MM.1S (cell line): ENCODE measurements around the gene NFXL1.

Experiments
- DNase-seq: peaks from one replicate; pipeline ENCODE4 v3.0.0-alpha.2; 2015
- H2AFZ ChIP-seq: fragments of 300-600 bp; sonication (generic); 2 replicates; pipeline ENCODE4 v1.6.0; 2016; ENCODE audit warnings: antibody characterized with exemption, low read length
- H3F3A ChIP-seq: fragments of 300-600 bp; sonication (generic); 2 replicates; pipeline ENCODE4 v1.6.1; 2016; ENCODE audit warnings: mild to moderate bottlenecking, antibody characterized with exemption, low read length, moderate library complexity, mixed read lengths; ENCODE audit not compliant: insufficient read depth
- H3K27ac ChIP-seq: fragments of 300-600 bp; sonication (generic); 2 replicates; pipeline ENCODE4 v1.5.1; 2016; ENCODE audit warnings: mild to moderate bottlenecking, low read length
- H3K27me3 ChIP-seq: fragments of 300-600 bp; sonication (generic); replicated peaks from 2 replicates; pipeline ENCODE4 v1.6.0; 2016; ENCODE audit warnings: low read length; ENCODE audit not compliant: insufficient read depth
- H3K36me3 ChIP-seq: fragments of 300-600 bp; sonication (generic); replicated peaks from 2 replicates; pipeline ENCODE4 v1.6.1; 2016; ENCODE audit warnings: mild to moderate bottlenecking, low read length, mixed read lengths; ENCODE audit not compliant: insufficient read depth
- H3K4me1 ChIP-seq: fragments of 300-600 bp; sonication (generic); 2 replicates; pipeline ENCODE4 v1.6.1; 2016; ENCODE audit warnings: low read length, mixed read lengths
- H3K4me2 ChIP-seq: fragments of 300-600 bp; sonication (generic); 2 replicates; pipeline ENCODE4 v1.6.0; 2016; ENCODE audit warnings: low read depth, low read length
- H3K4me3 ChIP-seq: fragments of 300-600 bp; sonication (generic); 2 replicates; pipeline ENCODE4 v1.5.1; 2016; ENCODE audit warnings: low read length, mixed read lengths
- H3K79me2 ChIP-seq: fragments of 300-600 bp; sonication (generic); 2 replicates; pipeline ENCODE4 v1.6.1; 2016; ENCODE audit warnings: mixed run types, low read length, mixed read lengths
- H3K9ac ChIP-seq: fragments of 300-600 bp; sonication (generic); 2 replicates; pipeline ENCODE4 v1.6.1; 2016; ENCODE audit warnings: low read length, mixed read lengths
- H3K9me2 ChIP-seq: fragments of 300-600 bp; sonication (generic); replicated peaks from 2 replicates; pipeline ENCODE4 v1.6.1; 2016; ENCODE audit warnings: mild to moderate bottlenecking, low read length, mixed read lengths; ENCODE audit not compliant: insufficient read depth
- H3K9me3 ChIP-seq: fragments of 300-600 bp; sonication (generic); replicated peaks from 2 replicates; pipeline ENCODE4 v1.6.1; 2016; ENCODE audit warnings: mild to moderate bottlenecking, low read length, mixed read lengths; ENCODE audit not compliant: insufficient read depth
- H4K20me1 ChIP-seq: fragments of 300-600 bp; sonication (generic); 2 replicates; pipeline ENCODE4 v1.6.1; 2016; ENCODE audit warnings: mild to moderate bottlenecking, low read length, moderate library complexity, mixed read lengths; ENCODE audit not compliant: insufficient read depth
- EZH2 ChIP-seq: fragments of 300-600 bp; sonication (generic); optimal IDR thresholded peaks from 2 replicates; pipeline ENCODE3; 2017; ENCODE audit warnings: low read depth, mild to moderate bottlenecking, antibody characterized with exemption, low read length, mixed read lengths
- EZH2phosphoT487 ChIP-seq: fragments of 300-600 bp; sonication (generic); IDR thresholded peaks from 2 replicates; pipeline ENCODE4 v1.6.1; 2018; ENCODE audit warnings: antibody characterized with exemption, low read length
- TF ChIP-seq, protein P1 (sequence below): fragments of 300-600 bp; sonication (generic); IDR thresholded peaks from 2 replicates; pipeline ENCODE4 v1.5.1; 2016; ENCODE audit warnings: antibody characterized with exemption, low read length, mixed read lengths

The NFXL1 gene

DNA sequence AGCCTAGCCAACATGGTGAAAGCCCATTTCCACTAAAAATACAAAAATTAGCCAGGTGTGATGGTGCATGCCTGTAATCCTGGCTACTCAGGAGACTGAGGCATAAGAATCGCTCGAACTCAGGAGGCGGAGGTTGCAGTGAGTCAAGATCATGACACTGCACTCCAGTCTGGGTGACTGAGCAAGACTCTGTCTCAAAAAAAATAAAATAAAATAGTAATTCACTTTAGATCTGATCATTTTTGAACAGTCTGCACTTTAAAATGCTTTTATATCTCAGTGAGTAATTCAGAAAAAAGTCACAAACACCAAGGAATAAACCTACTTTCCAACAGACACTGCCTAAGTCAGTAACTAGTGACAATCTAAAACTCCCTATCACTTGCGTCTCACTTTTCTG, 50.9 kb downstream of the NFXL1 start:
- H3K27ac ChIP-seq = no peak overlapping the region

DNA sequence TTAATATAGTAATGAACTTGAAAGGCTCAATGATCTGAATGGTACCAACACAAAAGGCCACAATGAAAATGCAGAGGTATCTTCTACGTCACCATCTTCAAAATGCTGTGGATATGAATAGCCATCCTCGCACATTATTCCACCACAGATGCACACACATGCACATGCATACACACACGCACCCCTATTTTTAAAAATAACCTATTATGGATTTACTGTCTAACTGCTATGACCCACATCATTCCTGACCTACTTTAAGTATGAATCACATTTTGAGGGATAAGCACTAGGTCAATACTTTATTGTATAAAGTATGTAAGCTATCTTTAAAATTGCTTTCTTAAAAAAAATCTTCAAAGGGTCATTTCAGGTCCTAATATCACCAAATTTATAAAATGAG, 52.1 kb downstream of the NFXL1 start:
- no peaks in the 10 kb centered on the region for H4K20me1 ChIP-seq
- no peak overlapping the region for H3K4me3 ChIP-seq
- no peaks in the 10 kb centered on the region for H3K9me3 ChIP-seq
- no peaks in the 10 kb centered on the region for H3K27me3 ChIP-seq
- no peak overlapping the region for H2AFZ ChIP-seq
- H3K27ac ChIP-seq = no peak overlapping the region
- TF ChIP-seq, protein P1, sequence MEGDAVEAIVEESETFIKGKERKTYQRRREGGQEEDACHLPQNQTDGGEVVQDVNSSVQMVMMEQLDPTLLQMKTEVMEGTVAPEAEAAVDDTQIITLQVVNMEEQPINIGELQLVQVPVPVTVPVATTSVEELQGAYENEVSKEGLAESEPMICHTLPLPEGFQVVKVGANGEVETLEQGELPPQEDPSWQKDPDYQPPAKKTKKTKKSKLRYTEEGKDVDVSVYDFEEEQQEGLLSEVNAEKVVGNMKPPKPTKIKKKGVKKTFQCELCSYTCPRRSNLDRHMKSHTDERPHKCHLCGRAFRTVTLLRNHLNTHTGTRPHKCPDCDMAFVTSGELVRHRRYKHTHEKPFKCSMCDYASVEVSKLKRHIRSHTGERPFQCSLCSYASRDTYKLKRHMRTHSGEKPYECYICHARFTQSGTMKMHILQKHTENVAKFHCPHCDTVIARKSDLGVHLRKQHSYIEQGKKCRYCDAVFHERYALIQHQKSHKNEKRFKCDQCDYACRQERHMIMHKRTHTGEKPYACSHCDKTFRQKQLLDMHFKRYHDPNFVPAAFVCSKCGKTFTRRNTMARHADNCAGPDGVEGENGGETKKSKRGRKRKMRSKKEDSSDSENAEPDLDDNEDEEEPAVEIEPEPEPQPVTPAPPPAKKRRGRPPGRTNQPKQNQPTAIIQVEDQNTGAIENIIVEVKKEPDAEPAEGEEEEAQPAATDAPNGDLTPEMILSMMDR = no peak
- TF ChIP-seq EZH2phosphoT487 (no peak), EZH2 (no peak)
- no peaks in the 10 kb centered on the region for H3K9me2 ChIP-seq
- peaks cover 6% of the 10 kb centered on the region; the same call in 1 of the 2 replicates for H3K36me3 ChIP-seq
- H3K9ac ChIP-seq = no peak overlapping the region
- no peak overlapping the region for H3K4me2 ChIP-seq
- H3K79me2 ChIP-seq = no peaks in the 10 kb centered on the region
- no peak for DNase-seq
- H3K4me1 ChIP-seq = no peaks in the 10 kb centered on the region
- no peaks in the 10 kb centered on the region for H3F3A ChIP-seq

More for the DNA sequence above, 50.9 kb downstream of the NFXL1 start:
- Histone ChIP-seq H3K4me1 (no peaks in the 10 kb centered on the region), H3K4me2 (no peak overlapping the region), H3F3A (no peaks in the 10 kb centered on the region), H3K9ac (no peak overlapping the region), H3K9me2 (no peaks in the 10 kb centered on the region), H3K36me3 (peaks cover 6% of the 10 kb centered on the region; the same call in 1 of the 2 replicates), H3K4me3 (no peak overlapping the region), H2AFZ (no peak overlapping the region), H3K27me3 (no peaks in the 10 kb centered on the region), H3K79me2 (no peaks in the 10 kb centered on the region), H4K20me1 (no peaks in the 10 kb centered on the region), H3K9me3 (no peaks in the 10 kb centered on the region)
- no peak for TF ChIP-seq EZH2
- no peak for TF ChIP-seq EZH2phosphoT487
- TF ChIP-seq, protein P1 = no peak
- DNase-seq = no peak

DNA sequence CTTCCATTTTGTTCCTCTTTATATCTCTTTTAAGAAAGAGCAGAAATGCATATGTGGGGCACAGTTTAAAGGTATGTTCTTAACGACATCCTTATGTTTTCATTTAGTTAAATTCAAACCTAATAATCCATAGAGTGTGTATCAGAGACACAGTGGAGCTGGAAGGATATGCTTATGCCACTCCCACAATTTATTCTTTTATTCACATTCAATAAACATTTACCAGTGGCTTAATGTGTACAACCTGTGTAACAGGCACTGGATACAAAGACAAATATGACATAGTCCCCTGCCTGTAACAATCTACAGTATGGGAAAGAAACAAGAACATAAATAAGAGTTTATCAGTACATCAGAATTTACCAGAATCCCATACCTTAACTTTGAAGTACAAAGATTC, 54.1 kb downstream of the NFXL1 start:
- no peak for DNase-seq
- Histone ChIP-seq H3K4me1 (no peaks in the 10 kb centered on the region), H4K20me1 (no peaks in the 10 kb centered on the region), H3K79me2 (no peaks in the 10 kb centered on the region), H3K36me3 (peaks cover 6% of the 10 kb centered on the region; the same call in 1 of the 2 replicates), H3F3A (no peaks in the 10 kb centered on the region), H3K9me2 (no peaks in the 10 kb centered on the region), H3K9ac (no peak overlapping the region), H3K9me3 (no peaks in the 10 kb centered on the region), H3K27me3 (no peaks in the 10 kb centered on the region), H2AFZ (no peak overlapping the region), H3K4me3 (no peak overlapping the region), H3K27ac (no peak overlapping the region), H3K4me2 (no peak overlapping the region)
- no peak for TF ChIP-seq EZH2phosphoT487

DNA sequence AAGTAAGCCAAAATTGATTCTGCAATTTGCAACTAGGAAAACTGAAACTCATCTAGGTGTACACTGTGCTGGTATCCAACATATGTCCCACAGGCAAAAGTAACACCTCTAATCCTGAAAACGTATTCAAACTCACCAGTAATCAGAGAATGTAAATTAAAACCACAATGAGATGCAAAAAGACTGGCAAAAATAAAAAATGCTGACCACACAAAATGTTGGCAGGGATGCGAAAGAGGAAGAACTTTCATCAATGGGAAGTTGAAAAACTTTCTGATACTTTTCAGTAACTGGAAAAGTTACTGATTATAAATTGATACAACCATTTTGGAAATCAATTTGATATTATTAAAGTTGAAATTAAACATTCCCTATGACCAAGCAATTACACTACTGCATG, 56.4 kb downstream of the NFXL1 start:
- no peak overlapping the region for H3K4me3 ChIP-seq
- no peak overlapping the region for H2AFZ ChIP-seq
- no peak overlapping the region for H3K4me2 ChIP-seq
- H3K9me3 ChIP-seq = no peaks in the 10 kb centered on the region
- H4K20me1 ChIP-seq = no peaks in the 10 kb centered on the region
- peaks cover 6% of the 10 kb centered on the region; the same call in 1 of the 2 replicates for H3K36me3 ChIP-seq
- no peaks in the 10 kb centered on the region for H3K4me1 ChIP-seq
- no peaks in the 10 kb centered on the region for H3K9me2 ChIP-seq
- H3K9ac ChIP-seq = no peak overlapping the region
- H3K79me2 ChIP-seq = no peaks in the 10 kb centered on the region
- no peak for TF ChIP-seq EZH2
- no peaks in the 10 kb centered on the region for H3K27me3 ChIP-seq
- DNase-seq = no peak
- H3F3A ChIP-seq = no peaks in the 10 kb centered on the region
- H3K27ac ChIP-seq = no peak overlapping the region
